Osteocyte (in vitro differentiated cells): Measurements from ENCODE around the gene UST. TPM values are rescaled to one million over a fixed set of nuclear protein-coding genes. Genes with fewer than 3 reads are reported as not detected.

Source experiments
- DNase-seq: peaks from one replicate; pipeline ENCODE4 v3.0.0; 2021; ENCODE audit warnings: mixed read lengths; ENCODE audit not compliant: unreplicated experiment; ENCODE audit errors: extremely low spot score
- H3K27ac Mint-ChIP-seq: one replicate; pipeline ENCODE4 v1.8.0; 2021; ENCODE audit warnings: mild to moderate bottlenecking, mixed read lengths; ENCODE audit not compliant: unreplicated experiment
- H3K27me3 Mint-ChIP-seq: one replicate; pipeline ENCODE4 v1.8.0; 2021; ENCODE audit warnings: mixed read lengths; ENCODE audit not compliant: unreplicated experiment
- H3K36me3 Mint-ChIP-seq: one replicate; pipeline ENCODE4 v1.8.0; 2021; ENCODE audit warnings: mixed read lengths; ENCODE audit not compliant: unreplicated experiment
- H3K4me1 Mint-ChIP-seq: one replicate; pipeline ENCODE4 v1.8.0; 2021; ENCODE audit warnings: mixed read lengths; ENCODE audit not compliant: unreplicated experiment
- H3K4me3 Mint-ChIP-seq: one replicate; pipeline ENCODE4 v1.8.0; 2021; ENCODE audit warnings: mild to moderate bottlenecking, moderate library complexity, mixed read lengths; ENCODE audit not compliant: unreplicated experiment
- H3K9me3 Mint-ChIP-seq: one replicate; pipeline ENCODE4 v1.8.0; 2021; ENCODE audit warnings: mixed read lengths; ENCODE audit not compliant: unreplicated experiment
- CTCF ChIP-seq: fragments of 200-600 bp; sonication (generic); IDR thresholded peaks from 2 replicates; pipeline ENCODE4 v1.5.0; 2021; ENCODE audit warnings: antibody characterized with exemption, mild to moderate bottlenecking, moderate library complexity
- total RNA-seq: library from RNA; stranded (reverse); gene quantifications from 2 replicates; pipeline ENCODE4 v1.2.1, GENCODE V29; 2021

The UST gene
- total RNA-seq, 1 donor from 2014 or later = 15.7 TPM

DNA sequence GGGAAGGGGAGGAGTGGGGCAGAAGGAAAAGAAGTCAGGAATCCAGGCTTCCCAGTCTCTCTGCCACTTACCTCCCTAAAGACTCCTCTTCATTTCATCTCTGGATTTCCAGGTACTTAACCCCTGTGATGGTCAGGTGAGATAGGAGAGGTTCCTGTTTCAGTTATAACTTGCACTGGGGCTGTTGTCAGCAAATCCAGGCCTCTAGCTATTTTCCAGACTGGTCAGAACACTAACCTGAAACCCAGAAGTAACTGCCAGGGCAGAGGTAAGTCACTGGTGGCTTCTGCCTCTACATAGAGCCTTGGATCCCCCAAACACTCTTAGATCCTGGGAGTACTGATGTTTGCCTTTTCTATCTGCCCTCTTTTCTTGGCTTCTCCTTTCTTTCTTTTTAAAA lies 337.2 kb downstream of the UST start:
- no peaks in the 10 kb centered on the region for H3K9me3 Mint-ChIP-seq
- no peak for DNase-seq
- H3K4me3 Mint-ChIP-seq = no peak overlapping the region
- H3K36me3 Mint-ChIP-seq = no peaks in the 10 kb centered on the region
- no peaks in the 10 kb centered on the region for H3K27me3 Mint-ChIP-seq
- H3K4me1 Mint-ChIP-seq = peaks cover 33% of the 10 kb centered on the region
- no peak overlapping the region for H3K27ac Mint-ChIP-seq
- no peak for TF ChIP-seq CTCF

- no peaks in the 10 kb centered on the region for H3K9me3 Mint-ChIP-seq
- no peak for TF ChIP-seq CTCF
These were observed 338.2 kb downstream of the UST start for GRCh38 chr6:149084808-149085556.

GRCh38 chr6:149085557-149085938 lies 338.7 kb downstream of the UST start:
- TF ChIP-seq CTCF = no peak
- no peak for DNase-seq
- Mint-ChIP-seq H3K4me1 (peaks cover 18% of the 10 kb centered on the region), H3K36me3 (no peaks in the 10 kb centered on the region), H3K9me3 (no peaks in the 10 kb centered on the region), H3K27ac (no peak overlapping the region), H3K27me3 (no peaks in the 10 kb centered on the region), H3K4me3 (no peak overlapping the region)

More at GRCh38 chr6:149084808-149085556, 338.2 kb downstream of the UST start:
- Mint-ChIP-seq H3K27ac (no peak overlapping the region), H3K27me3 (no peaks in the 10 kb centered on the region), H3K4me1 (peaks cover 24% of the 10 kb centered on the region), H3K36me3 (no peaks in the 10 kb centered on the region), H3K4me3 (no peak overlapping the region)
- no peak for DNase-seq

DNA sequence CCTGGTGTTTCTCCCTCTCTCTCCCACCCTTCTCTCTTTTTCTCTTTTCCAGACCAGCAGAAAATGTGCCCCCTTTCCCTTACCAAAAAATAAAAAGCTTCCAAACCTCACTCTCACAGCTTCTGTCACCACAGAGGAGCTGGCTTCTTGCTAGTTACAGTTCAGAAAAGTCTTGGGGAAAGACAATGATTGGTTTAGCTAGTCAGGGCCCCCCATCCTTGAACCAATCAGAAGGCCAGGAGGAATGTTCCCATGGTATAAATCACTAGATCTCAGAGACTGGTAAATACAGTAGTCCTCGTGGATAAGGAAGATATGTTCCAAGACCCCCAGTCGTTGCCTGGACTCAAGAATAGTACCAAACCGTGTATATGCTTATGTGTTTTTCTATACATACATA lies 339.5 kb downstream of the UST start:
- no peak overlapping the region for H3K27ac Mint-ChIP-seq
- H3K36me3 Mint-ChIP-seq = no peaks in the 10 kb centered on the region
- H3K9me3 Mint-ChIP-seq = no peaks in the 10 kb centered on the region
- no peak for TF ChIP-seq CTCF
- H3K27me3 Mint-ChIP-seq = no peaks in the 10 kb centered on the region
- no peak overlapping the region for H3K4me3 Mint-ChIP-seq
- H3K4me1 Mint-ChIP-seq = peaks cover 10% of the 10 kb centered on the region
- DNase-seq = no peak

GRCh38 chr6:149087898-149088297 lies 341.1 kb downstream of the UST start:
- no peak for TF ChIP-seq CTCF
- no peak for DNase-seq
- Mint-ChIP-seq H3K27ac (no peak overlapping the region), H3K4me3 (no peak overlapping the region), H3K9me3 (no peaks in the 10 kb centered on the region), H3K36me3 (no peaks in the 10 kb centered on the region), H3K27me3 (no peaks in the 10 kb centered on the region), H3K4me1 (no peaks in the 10 kb centered on the region)
